PC-9 (cell line): ENCODE results near the gene DNMT3A.

Experiments used
- EZH2 ChIP-seq: fragments of 200-600 bp; sonication (generic); IDR thresholded peaks from 2 replicates; pipeline ENCODE4 v1.8.0; 2017; ENCODE audit warnings: antibody characterized with exemption, low read depth
- TF ChIP-seq, protein P1 (sequence below): fragments of 200-600 bp; sonication (generic); conservative IDR thresholded peaks from 2 replicates; pipeline ENCODE4 v1.6.1; 2017; ENCODE audit warnings: mixed run types, antibody characterized with exemption, mild to moderate bottlenecking, moderate library complexity

- TF ChIP-seq, protein P1, sequence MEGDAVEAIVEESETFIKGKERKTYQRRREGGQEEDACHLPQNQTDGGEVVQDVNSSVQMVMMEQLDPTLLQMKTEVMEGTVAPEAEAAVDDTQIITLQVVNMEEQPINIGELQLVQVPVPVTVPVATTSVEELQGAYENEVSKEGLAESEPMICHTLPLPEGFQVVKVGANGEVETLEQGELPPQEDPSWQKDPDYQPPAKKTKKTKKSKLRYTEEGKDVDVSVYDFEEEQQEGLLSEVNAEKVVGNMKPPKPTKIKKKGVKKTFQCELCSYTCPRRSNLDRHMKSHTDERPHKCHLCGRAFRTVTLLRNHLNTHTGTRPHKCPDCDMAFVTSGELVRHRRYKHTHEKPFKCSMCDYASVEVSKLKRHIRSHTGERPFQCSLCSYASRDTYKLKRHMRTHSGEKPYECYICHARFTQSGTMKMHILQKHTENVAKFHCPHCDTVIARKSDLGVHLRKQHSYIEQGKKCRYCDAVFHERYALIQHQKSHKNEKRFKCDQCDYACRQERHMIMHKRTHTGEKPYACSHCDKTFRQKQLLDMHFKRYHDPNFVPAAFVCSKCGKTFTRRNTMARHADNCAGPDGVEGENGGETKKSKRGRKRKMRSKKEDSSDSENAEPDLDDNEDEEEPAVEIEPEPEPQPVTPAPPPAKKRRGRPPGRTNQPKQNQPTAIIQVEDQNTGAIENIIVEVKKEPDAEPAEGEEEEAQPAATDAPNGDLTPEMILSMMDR: no peak
- no peak for TF ChIP-seq EZH2
These were observed 45.5 kb upstream of the DNMT3A start for GRCh38 chr2:25386971-25387875.
